Neural cell (in vitro differentiated cells): ENCODE measurements around the gene SDCCAG8. TPM values are rescaled to one million over a fixed set of nuclear protein-coding genes. Genes with fewer than 3 reads are reported as not detected.

Experiments used
- H2AFZ ChIP-seq: fragments of 200-600, 300-800 bp; sonication (generic), shearing (Covaris generic); 2 replicates; pipeline ENCODE4 v1.6.0; 2014; ENCODE audit warnings: low read depth, mild to moderate bottlenecking, antibody characterized with exemption, low read length, moderate library complexity
- H3F3A ChIP-seq: fragments of 200-600 bp; shearing (Covaris generic); 2 replicates; pipeline ENCODE4 v1.6.1; 2016; ENCODE audit warnings: mild to moderate bottlenecking, moderate library complexity, mixed read lengths, antibody characterized with exemption, low read length; ENCODE audit not compliant: insufficient read depth, poor library complexity, severe bottlenecking
- H3K27ac ChIP-seq: fragments of 200-600, 300-800 bp; sonication (generic), shearing (Covaris generic); 2 replicates; pipeline ENCODE4 v1.5.1; 2014; ENCODE audit warnings: mild to moderate bottlenecking, low read length, moderate library complexity
- H3K27me3 ChIP-seq: fragments of 300-800, 200-600 bp; sonication (generic), shearing (Covaris generic); 2 replicates; pipeline ENCODE4 v1.6.0; 2014; ENCODE audit warnings: mild to moderate bottlenecking, low read depth, low read length, moderate library complexity; ENCODE audit not compliant: insufficient read depth
- H3K36me3 ChIP-seq: fragments of 300-800, 200-600 bp; sonication (generic), shearing (Covaris generic); 2 replicates; pipeline ENCODE4 v1.5.1; 2014; ENCODE audit warnings: mild to moderate bottlenecking, antibody characterized with exemption, low read length, moderate library complexity; ENCODE audit not compliant: insufficient read depth
- H3K4me2 ChIP-seq: fragments of 300-800, 200-600 bp; sonication (generic), shearing (Covaris generic); 2 replicates; pipeline ENCODE4 v1.6.0; 2014; ENCODE audit warnings: mild to moderate bottlenecking, low read length
- H3K4me3 ChIP-seq: fragments of 300-800, 200-600 bp; sonication (generic), shearing (Covaris generic); 2 replicates; pipeline ENCODE4 v1.5.1; 2014; ENCODE audit warnings: mild to moderate bottlenecking, low read length, moderate library complexity
- H3K79me2 ChIP-seq: fragments of 200-600 bp; shearing (Covaris generic); replicated peaks from 2 replicates; pipeline ENCODE4 v1.6.0; 2014; ENCODE audit warnings: mild to moderate bottlenecking, low read length, moderate library complexity; ENCODE audit not compliant: insufficient read depth
- H3K9ac ChIP-seq: fragments of 300-800, 200-600 bp; sonication (generic), shearing (Covaris generic); 2 replicates; pipeline ENCODE4 v1.6.1; 2016; ENCODE audit warnings: mild to moderate bottlenecking, low read length, mixed read lengths
- H3K9me2 ChIP-seq: fragments of 200-600 bp; shearing (Covaris generic); 2 replicates; pipeline ENCODE4 v1.6.1; 2016; ENCODE audit warnings: mild to moderate bottlenecking, low read length, mixed read lengths; ENCODE audit not compliant: insufficient read depth
- H3K9me3 ChIP-seq: fragments of 200-600, 300-800 bp; sonication (generic), shearing (Covaris generic); 2 replicates; pipeline ENCODE4 v1.6.1; 2016; ENCODE audit warnings: mild to moderate bottlenecking, mixed run types, low read length, moderate library complexity, mixed read lengths
- H4K20me1 ChIP-seq: fragments of 200-600 bp; shearing (Covaris generic); 2 replicates; pipeline ENCODE4 v1.6.1; 2016; ENCODE audit warnings: mild to moderate bottlenecking, mixed run types; ENCODE audit not compliant: insufficient read depth
- CTCF ChIP-seq: fragments of 450-650 bp; IDR thresholded peaks from 2 replicates; pipeline ENCODE4 v1.5.1; 2014; ENCODE audit warnings: antibody characterized with exemption, mild to moderate bottlenecking, moderate library complexity; ENCODE audit not compliant: poor library complexity, severe bottlenecking
- EP300 ChIP-seq: fragments of 450-650 bp; conservative IDR thresholded peaks from 2 replicates; pipeline ENCODE4 v1.6.1; 2014; ENCODE audit warnings: antibody characterized with exemption, mild to moderate bottlenecking, moderate library complexity; ENCODE audit not compliant: poor library complexity, severe bottlenecking
- EZH2 ChIP-seq: fragments of 200-600, 300-800 bp; shearing (Covaris generic), sonication (generic); IDR thresholded peaks from 2 replicates; pipeline ENCODE4 v1.6.1; 2014; ENCODE audit warnings: antibody characterized with exemption, low read length, borderline replicate concordance, mild to moderate bottlenecking; ENCODE audit not compliant: insufficient read depth, poor library complexity, severe bottlenecking
- MXI1 ChIP-seq: fragments of 450-650 bp; conservative IDR thresholded peaks from 2 replicates; pipeline ENCODE4 v1.6.1; 2014; ENCODE audit warnings: antibody characterized with exemption, mild to moderate bottlenecking; ENCODE audit not compliant: poor library complexity, severe bottlenecking
- POLR2AphosphoS5 ChIP-seq: IDR thresholded peaks from 2 replicates; pipeline ENCODE4 v1.6.1; 2012
- RAD21 ChIP-seq: fragments of 450-650 bp; conservative IDR thresholded peaks from 2 replicates; pipeline ENCODE4 v1.6.1; 2014; ENCODE audit warnings: antibody characterized with exemption, mild to moderate bottlenecking, moderate library complexity
- REST ChIP-seq: IDR thresholded peaks from 2 replicates; pipeline ENCODE4 v1.6.1; 2012; ENCODE audit warnings: borderline replicate concordance
- SMC3 ChIP-seq: fragments of 450-650 bp; conservative IDR thresholded peaks from 2 replicates; pipeline ENCODE4 v1.6.1; 2014; ENCODE audit warnings: antibody characterized with exemption, mild to moderate bottlenecking, moderate library complexity; ENCODE audit not compliant: poor library complexity
- TAF1 ChIP-seq: IDR thresholded peaks from 2 replicates; pipeline ENCODE4 v1.6.1; 2012; ENCODE audit warnings: low read depth
- polyA plus RNA-seq: library from polyadenylated mRNA; depleted of rRNA; stranded (reverse); fragments of >200 nt; gene quantifications from 2 replicates; pipeline ENCODE4 v1.2.3, GENCODE V29; 2014

Gene SDCCAG8
- polyA plus RNA-seq, 1 donor from 2014 or later = 32.2 TPM

GRCh38 chr1:243493156-243494129 lies 237.6 kb downstream of the SDCCAG8 start:
- Histone ChIP-seq H4K20me1 (no peaks in the 10 kb centered on the region), H3K79me2 (no peaks in the 10 kb centered on the region), H3K9me3 (no peaks in the 10 kb centered on the region), H3K9ac (no peak overlapping the region), H3K27me3 (no peaks in the 10 kb centered on the region), H3K4me2 (no peak overlapping the region), H3F3A (no peaks in the 10 kb centered on the region), H3K27ac (no peak overlapping the region), H3K9me2 (no peaks in the 10 kb centered on the region), H2AFZ (no peak overlapping the region), H3K4me3 (no peak overlapping the region), H3K36me3 (no peaks in the 10 kb centered on the region)
- TF ChIP-seq MXI1 = no peak
- TF ChIP-seq SMC3 = no peak
- TF ChIP-seq REST = no peak
- no peak for TF ChIP-seq POLR2AphosphoS5
- no peak for TF ChIP-seq EP300
- TF ChIP-seq TAF1 = no peak
- no peak for TF ChIP-seq RAD21
- no peak for TF ChIP-seq EZH2
- no peak for TF ChIP-seq CTCF

GRCh38 chr1:243494741-243495431 lies 239.0 kb downstream of the SDCCAG8 start:
- Histone ChIP-seq H3K9me3 (no peaks in the 10 kb centered on the region), H2AFZ (no peak overlapping the region), H3F3A (no peaks in the 10 kb centered on the region), H3K27ac (no peak overlapping the region), H3K4me3 (no peak overlapping the region), H4K20me1 (no peaks in the 10 kb centered on the region), H3K27me3 (no peaks in the 10 kb centered on the region), H3K79me2 (no peaks in the 10 kb centered on the region), H3K36me3 (no peaks in the 10 kb centered on the region), H3K4me2 (no peak overlapping the region), H3K9ac (no peak overlapping the region), H3K9me2 (no peaks in the 10 kb centered on the region)
- TF ChIP-seq SMC3 (no peak), TAF1 (no peak)
